CD4-positive, alpha-beta T cell treated with Interleukin-15 for 1 hour (primary cell): ENCODE data around the gene ZNF300.
"Not testable (repeated sequence)": the region's sequence is repeated elsewhere in the genome, so short reads cannot be mapped to it uniquely, and the experiment has no call there.

Experiments used
- DNase-seq: peaks from one replicate; pipeline ENCODE4 v3.0.0-alpha.2; 2020

The ZNF300 gene

GRCh38 chr5:150904479-150905311 lies at the start of gene ZNF300:
Gene ZNF300 (minus strand): TSS chr5:150904980. CDS start chr5:150903155, 1,825 bp downstream.
- DNase-seq, result peak; percentile 73

GRCh38 chr5:150948539-150948938 lies 43.8 kb upstream of the ZNF300 start:
- no peak for DNase-seq

DNA sequence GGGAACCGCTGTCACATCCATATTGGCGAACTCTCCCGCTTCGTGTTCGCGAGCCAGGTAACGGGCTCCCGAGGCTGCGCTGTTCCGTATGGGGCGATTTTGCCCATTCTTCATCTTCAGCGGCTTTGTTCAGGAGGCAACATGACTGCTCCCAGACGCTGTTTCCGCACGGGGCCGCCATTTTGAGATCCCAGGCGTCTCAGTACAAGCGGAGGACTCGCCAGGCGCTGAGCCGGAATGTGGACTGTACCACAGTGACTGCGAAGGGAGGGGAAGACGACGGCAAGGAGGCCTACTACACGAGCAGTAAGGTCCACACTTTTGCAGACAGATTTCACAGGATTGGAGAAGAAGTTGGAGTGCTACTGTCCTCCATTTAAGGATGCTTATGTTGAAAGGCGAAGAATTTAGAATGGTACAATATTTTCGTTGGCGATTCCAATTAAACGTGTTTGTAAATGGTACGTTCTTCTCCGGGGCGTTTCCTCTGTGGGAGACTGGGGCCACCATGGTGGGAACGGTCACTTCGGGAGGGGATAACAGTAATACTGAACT lies 41.6 kb upstream of the ZNF300 start:
- DNase-seq, result no peak

DNA sequence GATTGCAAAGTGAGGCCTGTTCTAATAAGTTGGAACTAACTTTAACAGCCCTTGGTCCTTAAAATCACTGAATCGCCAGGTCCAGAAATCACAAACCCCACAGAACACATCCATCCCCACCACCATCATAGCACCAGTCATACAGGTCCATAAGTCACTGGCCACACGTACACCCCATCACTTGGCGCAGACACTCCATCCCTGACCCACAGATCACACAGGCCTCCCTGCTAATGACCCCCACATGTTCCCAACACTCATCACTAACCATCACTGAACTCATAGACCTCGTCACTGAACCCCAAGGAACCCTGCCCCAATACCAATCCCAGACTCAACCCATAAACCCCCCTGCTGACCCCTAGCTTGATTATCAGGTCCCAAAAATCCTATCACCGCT lies 41.2 kb upstream of the ZNF300 start:
- no peak for DNase-seq

- no peak for DNase-seq
These were observed 40.7 kb upstream of the ZNF300 start for GRCh38 chr5:150945486-150945885.

DNA sequence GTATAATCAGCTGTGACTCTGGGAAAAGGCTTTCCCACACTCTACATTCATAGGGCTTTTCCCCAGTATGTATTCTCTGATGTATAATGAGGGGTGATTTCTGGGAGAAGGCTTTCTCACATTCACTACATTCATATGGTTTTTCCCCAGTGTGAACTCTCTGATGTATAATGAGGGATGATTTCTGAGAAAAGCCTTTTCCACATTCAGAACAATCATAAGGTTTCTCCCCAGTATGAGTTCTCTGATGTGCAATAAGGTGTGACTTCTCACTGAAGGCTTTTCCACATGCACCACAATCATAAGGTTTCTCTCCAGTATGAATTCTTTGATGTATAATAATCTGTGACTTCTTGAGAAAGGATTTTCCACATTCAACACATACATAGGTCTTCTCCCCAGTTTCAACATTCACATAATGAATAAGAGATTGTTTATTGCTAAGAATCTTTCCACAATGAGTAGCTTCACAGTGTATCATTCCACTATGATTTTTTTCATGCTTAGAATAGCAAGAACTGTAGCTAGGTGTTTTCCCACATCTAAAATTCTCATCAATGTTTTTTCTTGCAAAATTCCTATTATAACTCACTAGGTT lies 26.7 kb upstream of the ZNF300 start:
- no peak for DNase-seq

GRCh38 chr5:150918613-150919012 lies 13.8 kb upstream of the ZNF300 start:
- no peak for DNase-seq

GRCh38 chr5:150912312-150912814 lies 7.6 kb upstream of the ZNF300 start:
- no peak for DNase-seq

DNA sequence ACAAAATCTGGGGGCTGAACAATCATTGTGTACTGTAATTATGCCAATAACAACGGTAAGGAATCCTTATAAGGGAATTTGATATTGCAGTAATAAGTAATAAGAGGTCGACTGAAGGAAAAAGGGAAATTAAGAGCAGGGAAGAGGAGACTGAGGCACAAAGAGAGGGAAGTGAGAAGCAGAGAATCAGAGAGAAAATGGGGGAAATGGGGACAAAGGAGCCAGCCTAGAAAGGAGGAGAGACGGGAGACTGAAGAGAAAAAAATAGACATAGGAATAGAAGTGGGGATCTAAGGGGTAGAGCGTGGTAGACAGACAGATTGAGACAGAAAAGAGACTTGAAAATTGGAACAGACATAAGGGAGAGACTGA lies 518 bp upstream of the ZNF300 start:
- no peak for DNase-seq

DNA sequence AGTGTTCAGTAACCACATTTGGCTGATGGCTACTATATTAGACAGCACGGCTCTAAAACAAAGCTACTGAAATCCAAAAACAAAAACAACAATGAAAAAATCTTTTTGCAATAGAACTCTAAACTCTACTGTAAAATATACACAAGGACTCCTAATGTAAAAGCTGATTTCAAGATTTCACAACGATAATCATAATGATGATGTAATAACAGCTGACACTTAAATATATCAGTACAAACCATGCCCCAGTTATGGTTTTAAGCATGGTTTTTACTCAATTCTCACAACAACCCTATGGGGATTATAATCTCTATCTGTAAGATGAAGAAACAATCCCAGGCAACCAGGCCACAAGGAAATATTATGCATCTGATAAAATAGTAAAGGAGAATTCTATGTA lies 3.3 kb downstream of the ZNF300 start:
- no peak for DNase-seq

DNA sequence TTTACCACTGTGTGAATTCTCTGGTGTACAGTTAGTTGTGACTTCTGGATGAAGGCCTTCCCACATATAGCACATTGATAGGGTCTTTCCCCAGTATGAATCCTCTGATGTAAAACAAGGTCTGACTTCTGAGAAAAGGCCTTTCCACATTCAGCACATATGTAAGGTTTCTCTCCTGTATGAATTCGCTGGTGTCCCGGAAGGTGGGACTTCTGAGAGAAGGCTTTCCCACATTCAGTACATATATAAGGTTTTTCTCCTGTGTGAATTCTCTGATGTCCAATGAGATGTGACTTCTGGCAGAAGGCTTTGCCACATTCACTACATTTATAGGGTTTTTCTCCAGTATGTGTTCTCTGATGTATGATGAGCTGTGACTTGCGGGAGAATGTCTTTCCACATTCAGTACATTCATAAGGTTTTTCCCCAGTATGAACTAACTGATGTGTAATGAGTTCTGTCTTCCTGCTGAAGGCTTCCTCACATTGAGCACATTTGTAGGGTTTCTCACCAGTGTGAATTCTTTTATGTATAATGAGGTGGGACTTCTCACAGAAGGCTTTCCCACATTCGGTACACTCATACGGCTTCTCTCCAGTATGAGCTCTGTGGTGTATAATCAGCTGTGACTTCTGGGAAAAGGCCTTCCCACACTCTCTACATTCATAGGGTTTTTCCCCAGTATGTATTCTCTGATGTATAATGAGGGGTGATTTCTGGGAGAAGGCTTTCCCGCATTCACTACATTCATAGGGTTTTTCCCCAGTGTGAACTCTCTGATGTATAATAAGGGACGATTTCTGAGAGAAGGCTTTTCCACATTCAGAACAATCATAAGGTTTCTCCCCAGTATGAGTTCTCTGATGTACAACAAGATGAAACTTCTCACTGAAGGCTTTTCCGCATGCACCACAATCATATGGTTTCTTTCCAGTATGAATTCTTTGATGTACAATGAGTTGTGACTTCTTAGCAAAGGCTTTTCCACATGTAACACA lies 9.1 kb downstream of the ZNF300 start:
- no peak for DNase-seq

DNA sequence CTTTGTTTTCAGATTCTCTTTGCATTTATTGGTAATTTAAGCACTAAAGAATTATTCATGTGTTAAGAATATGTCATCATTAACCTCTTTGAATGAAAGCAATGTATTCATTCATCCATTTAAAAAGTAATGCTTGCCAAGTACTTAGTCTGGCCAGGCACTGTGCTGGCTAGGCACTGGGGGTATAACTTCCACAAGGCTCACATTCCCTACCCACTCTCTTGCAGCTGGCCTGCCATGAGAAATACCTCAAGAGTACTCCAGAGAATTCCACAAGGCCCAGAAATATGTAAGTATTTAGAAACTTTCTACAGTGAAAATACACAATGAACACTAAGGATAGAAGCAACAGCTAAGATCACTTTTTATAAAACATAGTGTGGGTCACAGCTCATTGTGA lies 25.4 kb downstream of the ZNF300 start:
- no peak for DNase-seq

DNA sequence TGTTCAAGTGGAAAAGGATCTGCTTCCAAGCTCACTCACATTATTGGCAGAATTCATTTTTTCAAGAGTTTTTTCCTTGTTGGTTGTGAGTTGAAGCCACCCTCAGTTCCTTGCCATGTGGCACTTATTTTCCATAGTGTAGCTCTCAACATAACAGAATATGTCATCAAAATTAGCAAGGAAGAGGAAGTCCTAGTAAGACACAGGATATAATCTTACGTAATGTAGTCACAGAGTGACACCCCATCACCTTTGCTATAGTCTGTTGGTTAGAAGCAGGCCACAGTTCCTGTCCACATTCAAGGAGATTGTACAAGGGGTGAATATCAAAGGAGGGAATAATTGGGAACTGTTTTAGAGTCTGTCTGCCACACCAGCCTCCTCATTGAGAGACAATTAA lies 42.7 kb downstream of the ZNF300 start:
- no peak for DNase-seq

DNA sequence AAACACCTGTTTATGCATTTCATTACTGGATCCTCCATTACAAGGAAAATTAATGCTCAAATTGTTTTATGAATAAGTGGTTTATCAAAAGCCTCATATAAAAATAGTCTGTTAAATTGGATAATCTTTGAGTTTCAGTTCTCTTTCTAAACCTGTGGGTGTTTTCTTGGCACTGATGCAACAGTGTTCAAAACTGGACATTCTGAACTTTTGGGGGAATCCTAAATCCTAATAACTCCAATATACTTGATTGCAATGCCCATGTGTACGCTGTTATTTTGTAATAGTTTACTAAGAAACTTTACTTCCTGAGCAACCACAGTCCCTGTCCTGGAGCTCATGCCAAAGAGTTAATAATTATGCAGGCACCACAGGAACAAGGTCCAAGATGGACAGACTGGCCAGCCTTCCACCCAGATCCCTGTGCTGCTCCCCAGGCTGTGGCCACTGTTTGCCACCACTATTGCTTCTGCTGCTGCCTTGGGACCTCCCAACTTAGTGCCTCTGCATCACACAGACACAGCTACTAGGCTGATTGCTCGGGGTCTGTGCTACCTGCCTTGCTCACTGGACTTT lies 44.4 kb downstream of the ZNF300 start:
- DNase-seq, result no peak

DNA sequence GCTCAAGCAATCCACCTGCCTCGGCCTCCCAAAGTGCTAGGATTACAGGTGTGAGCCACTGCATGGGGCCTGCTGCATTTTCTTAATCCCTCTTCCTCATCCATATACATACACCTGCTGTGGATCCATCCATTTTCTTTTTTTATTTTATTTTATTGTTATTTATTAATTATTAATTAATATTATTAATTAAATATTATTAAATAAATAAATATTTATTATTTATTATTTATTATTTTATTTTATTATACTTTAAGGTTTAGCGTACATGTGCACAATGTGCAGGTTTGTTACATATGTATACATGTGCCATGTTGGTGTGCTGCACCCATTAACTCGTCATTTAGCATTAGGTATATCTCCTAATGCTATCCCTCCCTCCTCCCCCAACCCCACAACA lies 48.1 kb downstream of the ZNF300 start:
- DNase-seq, result not testable (repeated sequence)

DNA sequence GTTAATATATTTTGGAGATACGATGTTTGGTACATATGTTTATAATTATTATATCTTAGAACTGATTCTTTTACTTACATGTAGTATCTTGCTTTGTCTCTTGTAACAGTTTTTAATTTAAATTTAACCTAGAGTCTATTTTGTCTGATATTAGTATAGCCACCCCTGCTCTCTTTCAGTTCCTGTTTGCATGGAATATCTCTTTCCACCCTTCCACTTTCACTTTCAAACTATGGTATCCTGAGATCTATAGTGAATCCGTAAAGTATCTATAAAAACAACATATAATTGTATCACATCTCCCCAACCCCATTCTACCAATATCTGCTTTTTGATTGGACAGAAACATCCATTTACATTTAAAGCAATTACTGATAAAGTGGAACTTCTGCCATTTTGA lies 51.2 kb downstream of the ZNF300 start:
- DNase-seq, result no peak

- DNase-seq, result no peak
These were observed 53.7 kb downstream of the ZNF300 start for GRCh38 chr5:150851039-150851438.

GRCh38 chr5:150848271-150848670 lies 56.5 kb downstream of the ZNF300 start:
- DNase-seq, result no peak

GRCh38 chr5:150847334-150847695 lies 57.5 kb downstream of the ZNF300 start:
- DNase-seq, result no peak

GRCh38 chr5:150846654-150847333 lies 58.0 kb downstream of the ZNF300 start:
- peak; percentile 70 for DNase-seq

DNA sequence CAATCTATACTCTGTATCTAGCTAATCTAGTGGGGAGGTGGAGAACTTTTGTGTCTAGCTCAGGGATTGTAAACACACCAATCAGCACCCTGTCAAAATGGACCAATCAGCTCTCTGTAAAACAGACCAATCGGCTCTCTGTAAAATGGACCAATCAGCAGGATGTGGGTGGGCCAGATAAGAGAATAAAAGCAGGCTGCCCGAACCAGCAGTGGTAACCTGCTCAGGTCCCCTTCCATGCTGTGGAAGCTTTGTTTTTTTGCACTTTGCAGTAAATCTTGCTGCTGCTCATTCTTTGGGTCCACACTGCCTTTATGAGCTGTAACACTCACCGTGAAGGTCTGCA lies 58.5 kb downstream of the ZNF300 start, which contains the start of gene IRGM:
Gene IRGM, plus strand, starts transcription at position 214 of the 346 bp plus-strand sequence. CDS start 1,603 bp downstream, outside the sequence.
- peak; percentile 54 for DNase-seq
